Keratinocyte (primary cell): ENCODE results near the gene LYZL2.

Source experiments
- CTCF ChIP-seq, 3 experiments: IDR thresholded peaks in 1 of 3; conservative IDR thresholded peaks in 1 of 3; optimal IDR thresholded peaks in 1 of 3; 2 replicates in 2 of 3; 3 replicates in 1 of 3; pipeline versions ENCODE3 to v1.5.1; 2011; ENCODE audit warnings: low read length in 3 of 3, mild to moderate bottlenecking in 3 of 3, moderate library complexity in 2 of 3, control low read depth in 1 of 3, inconsistent platforms in 1 of 3; ENCODE audit not compliant: insufficient read depth in 2 of 3; ENCODE audit errors: extremely low read depth in 1 of 3
- EZH2 ChIP-seq: IDR thresholded peaks from one replicate; pipeline ENCODE4 v1.6.1; 2012; ENCODE audit warnings: inconsistent platforms, mild to moderate bottlenecking, low read length, moderate library complexity

DNA sequence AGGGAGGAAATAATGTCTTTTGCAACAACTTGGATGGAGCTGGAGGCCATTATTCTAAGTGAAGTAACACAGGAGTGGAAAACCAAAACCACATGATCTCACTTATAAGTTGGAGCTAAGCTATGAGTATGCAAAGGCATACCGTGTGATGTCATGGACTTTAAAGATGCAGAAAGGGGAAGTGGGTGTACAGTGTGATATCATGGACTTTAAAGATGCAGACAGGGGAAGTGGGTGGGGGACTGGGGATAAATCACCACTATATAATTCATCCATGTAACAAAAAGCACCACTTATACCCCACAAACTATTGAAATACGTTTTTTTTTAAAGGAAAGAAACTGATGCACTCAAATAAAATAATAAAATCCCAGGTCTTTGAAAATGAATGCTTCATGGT lies 29.5 kb downstream of the LYZL2 start:
- no peak for TF ChIP-seq CTCF (optimal IDR thresholded peaks at IDR 0.05 in 1 of 3, IDR thresholded peaks at IDR 0.05 in 1 of 3, conservative IDR thresholded peaks at IDR 0.05 in 1 of 3; ENCODE audit: extremely low read depth in 1 of 3, insufficient read depth in 2 of 3, low read length in 3 of 3)
- TF ChIP-seq EZH2: no peak
